ENCODE results near the gene ARMC12.

DNA sequence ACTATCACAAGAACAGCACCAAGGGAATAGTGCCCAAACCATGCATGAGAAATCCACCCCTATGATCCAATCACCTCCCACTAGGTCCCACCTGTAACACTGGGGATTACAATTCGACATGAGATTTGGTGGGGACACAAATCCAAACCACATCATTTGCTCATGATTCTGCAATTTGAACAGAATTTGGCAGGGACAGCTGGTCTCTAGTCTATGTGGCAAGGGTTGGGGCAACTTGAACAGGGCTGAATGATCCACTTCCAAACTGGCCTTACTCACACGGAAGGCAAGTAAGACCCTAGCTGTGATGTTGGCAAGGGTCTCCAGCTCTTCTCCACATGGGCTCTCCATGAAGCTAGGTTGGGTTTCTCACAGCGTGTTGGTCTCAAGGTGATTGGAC lies 38.0 kb upstream of the ARMC12 start:
- TF ChIP-seq, protein P1, sequence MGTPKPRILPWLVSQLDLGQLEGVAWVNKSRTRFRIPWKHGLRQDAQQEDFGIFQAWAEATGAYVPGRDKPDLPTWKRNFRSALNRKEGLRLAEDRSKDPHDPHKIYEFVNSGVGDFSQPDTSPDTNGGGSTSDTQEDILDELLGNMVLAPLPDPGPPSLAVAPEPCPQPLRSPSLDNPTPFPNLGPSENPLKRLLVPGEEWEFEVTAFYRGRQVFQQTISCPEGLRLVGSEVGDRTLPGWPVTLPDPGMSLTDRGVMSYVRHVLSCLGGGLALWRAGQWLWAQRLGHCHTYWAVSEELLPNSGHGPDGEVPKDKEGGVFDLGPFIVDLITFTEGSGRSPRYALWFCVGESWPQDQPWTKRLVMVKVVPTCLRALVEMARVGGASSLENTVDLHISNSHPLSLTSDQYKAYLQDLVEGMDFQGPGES (IDR thresholded peaks at IDR 0.05): no peak
- TF ChIP-seq CTCF (IDR thresholded peaks at IDR 0.05 in 2 of 3, conservative IDR thresholded peaks at IDR 0.05 in 1 of 3; ENCODE audit: control insufficient read depth in 2 of 3, extremely low read depth in 1 of 3, insufficient read depth in 1 of 3, low read depth in 3 of 3, low read length in 3 of 3) (no peak), ZNF207 (IDR thresholded peaks at IDR 0.05; ENCODE audit: borderline replicate concordance) (no peak), POLR2A (IDR thresholded peaks at IDR 0.05; ENCODE audit: low read depth, low read length) (no peak), CHD2 (IDR thresholded peaks at IDR 0.05; ENCODE audit: borderline replicate concordance, low read depth, low read length) (no peak), USF2 (IDR thresholded peaks at IDR 0.05; ENCODE audit: borderline replicate concordance, low read depth, low read length) (no peak)
- TF ChIP-seq, protein P2, sequence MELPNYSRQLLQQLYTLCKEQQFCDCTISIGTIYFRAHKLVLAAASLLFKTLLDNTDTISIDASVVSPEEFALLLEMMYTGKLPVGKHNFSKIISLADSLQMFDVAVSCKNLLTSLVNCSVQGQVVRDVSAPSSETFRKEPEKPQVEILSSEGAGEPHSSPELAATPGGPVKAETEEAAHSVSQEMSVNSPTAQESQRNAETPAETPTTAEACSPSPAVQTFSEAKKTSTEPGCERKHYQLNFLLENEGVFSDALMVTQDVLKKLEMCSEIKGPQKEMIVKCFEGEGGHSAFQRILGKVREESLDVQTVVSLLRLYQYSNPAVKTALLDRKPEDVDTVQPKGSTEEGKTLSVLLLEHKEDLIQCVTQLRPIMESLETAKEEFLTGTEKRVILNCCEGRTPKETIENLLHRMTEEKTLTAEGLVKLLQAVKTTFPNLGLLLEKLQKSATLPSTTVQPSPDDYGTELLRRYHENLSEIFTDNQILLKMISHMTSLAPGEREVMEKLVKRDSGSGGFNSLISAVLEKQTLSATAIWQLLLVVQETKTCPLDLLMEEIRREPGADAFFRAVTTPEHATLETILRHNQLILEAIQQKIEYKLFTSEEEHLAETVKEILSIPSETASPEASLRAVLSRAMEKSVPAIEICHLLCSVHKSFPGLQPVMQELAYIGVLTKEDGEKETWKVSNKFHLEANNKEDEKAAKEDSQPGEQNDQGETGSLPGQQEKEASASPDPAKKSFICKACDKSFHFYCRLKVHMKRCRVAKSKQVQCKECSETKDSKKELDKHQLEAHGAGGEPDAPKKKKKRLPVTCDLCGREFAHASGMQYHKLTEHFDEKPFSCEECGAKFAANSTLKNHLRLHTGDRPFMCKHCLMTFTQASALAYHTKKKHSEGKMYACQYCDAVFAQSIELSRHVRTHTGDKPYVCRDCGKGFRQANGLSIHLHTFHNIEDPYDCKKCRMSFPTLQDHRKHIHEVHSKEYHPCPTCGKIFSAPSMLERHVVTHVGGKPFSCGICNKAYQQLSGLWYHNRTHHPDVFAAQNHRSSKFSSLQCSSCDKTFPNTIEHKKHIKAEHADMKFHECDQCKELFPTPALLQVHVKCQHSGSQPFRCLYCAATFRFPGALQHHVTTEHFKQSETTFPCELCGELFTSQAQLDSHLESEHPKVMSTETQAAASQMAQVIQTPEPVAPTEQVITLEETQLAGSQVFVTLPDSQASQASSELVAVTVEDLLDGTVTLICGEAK (IDR thresholded peaks at IDR 0.05; ENCODE audit: borderline replicate concordance): no peak

All from GM12878 (cell line).